Neuronal stem cell (in vitro differentiated cells): ENCODE measurements around the gene POLD4.

ENCODE experiments used
- DNase-seq: peaks from one replicate; pipeline ENCODE4 v3.0.0-alpha.2; 2013; ENCODE audit warnings: low spot score
- H2AFZ ChIP-seq: one replicate; pipeline ENCODE4 v1.6.1; 2013; ENCODE audit warnings: mild to moderate bottlenecking, low read length, inconsistent platforms
- H2AK5ac ChIP-seq: 2 replicates; pipeline ENCODE4 v1.6.1; 2013; ENCODE audit warnings: low read depth, mild to moderate bottlenecking, inconsistent platforms, low read length, moderate library complexity, mixed read lengths
- H2BK120ac ChIP-seq: 2 replicates; pipeline ENCODE4 v1.6.1; 2013; ENCODE audit warnings: low read depth, mild to moderate bottlenecking, inconsistent platforms, low read length, moderate library complexity, mixed read lengths
- H2BK12ac ChIP-seq: one replicate; pipeline ENCODE4 v1.6.1; 2013; ENCODE audit warnings: low read length, inconsistent platforms
- H2BK15ac ChIP-seq: 2 replicates; pipeline ENCODE4 v1.6.1; 2013; ENCODE audit warnings: mild to moderate bottlenecking, low read length, inconsistent platforms, mixed read lengths
- H2BK5ac ChIP-seq: one replicate; pipeline ENCODE4 v1.6.1; 2013; ENCODE audit warnings: inconsistent platforms, mild to moderate bottlenecking, low read length, moderate library complexity
- H3K14ac ChIP-seq: one replicate; pipeline ENCODE4 v1.6.1; 2013; ENCODE audit warnings: low read length, inconsistent platforms
- H3K18ac ChIP-seq: 2 replicates; pipeline ENCODE4 v1.6.1; 2013; ENCODE audit warnings: low read length, inconsistent platforms
- H3K23ac ChIP-seq: 2 replicates; pipeline ENCODE4 v1.6.1; 2013; ENCODE audit warnings: low read depth, mild to moderate bottlenecking, mixed read lengths, low read length, inconsistent platforms; ENCODE audit not compliant: poor library complexity
- H3K27ac ChIP-seq: replicated peaks from 3 replicates; pipeline ENCODE4 v1.5.1; 2013; ENCODE audit warnings: low read length, inconsistent platforms
- H3K27me3 ChIP-seq, 3 experiments: 2 replicates each; pipeline ENCODE4 v1.6.1; 2013; ENCODE audit warnings: low read length in 3 of 3, mild to moderate bottlenecking in 2 of 3, inconsistent platforms in 1 of 3, low read depth in 1 of 3, mixed read lengths in 1 of 3, moderate library complexity in 1 of 3; ENCODE audit not compliant: control insufficient read depth in 3 of 3, insufficient read depth in 3 of 3
- H3K36me3 ChIP-seq, 2 donors: replicated peaks in 1 of 2; 2 replicates each; pipeline ENCODE4 v1.6.1; 2013; ENCODE audit warnings: low read length in 2 of 2; ENCODE audit not compliant: control insufficient read depth in 2 of 2, insufficient read depth in 2 of 2
- H3K4ac ChIP-seq: 2 replicates; pipeline ENCODE4 v1.6.1; 2013; ENCODE audit warnings: inconsistent platforms, mild to moderate bottlenecking, low read length, moderate library complexity
- H3K4me1 ChIP-seq, 2 donors: 1 replicate in 1 of 2; 2 replicates in 1 of 2; pipeline ENCODE4 v1.6.1; 2013; ENCODE audit warnings: low read length in 2 of 2, low read depth in 1 of 2; ENCODE audit not compliant: control insufficient read depth in 2 of 2, insufficient read depth in 1 of 2
- H3K4me2 ChIP-seq: one replicate; pipeline ENCODE4 v1.6.1; 2013; ENCODE audit warnings: mild to moderate bottlenecking, low read length, inconsistent platforms; ENCODE audit not compliant: insufficient read depth, poor library complexity, severe bottlenecking
- H3K4me3 ChIP-seq, 2 donors: 2 replicates each; pipeline ENCODE4 v1.5.1; 2013; ENCODE audit warnings: low read length in 2 of 2, mild to moderate bottlenecking in 2 of 2, inconsistent platforms in 1 of 2, moderate library complexity in 1 of 2
- H3K79me1 ChIP-seq: one replicate; pipeline ENCODE4 v1.6.1; 2013; ENCODE audit warnings: low read depth, mild to moderate bottlenecking, inconsistent platforms, low read length, moderate library complexity
- H3K9ac ChIP-seq: one replicate; pipeline ENCODE4 v1.6.1; 2013; ENCODE audit warnings: mild to moderate bottlenecking, low read depth, low read length, inconsistent platforms; ENCODE audit not compliant: poor library complexity
- H3K9me3 ChIP-seq, 2 donors: replicated peaks in 1 of 2; 2 replicates each; pipeline versions ENCODE3 to v1.6.1; 2013; ENCODE audit warnings: low read length in 2 of 2, mild to moderate bottlenecking in 2 of 2, inconsistent platforms in 1 of 2, low read depth in 1 of 2, mixed read lengths in 1 of 2, moderate library complexity in 1 of 2; ENCODE audit not compliant: control insufficient read depth in 2 of 2, insufficient read depth in 1 of 2
- H4K8ac ChIP-seq: one replicate; pipeline ENCODE4 v1.6.1; 2013; ENCODE audit warnings: low read depth, mild to moderate bottlenecking, inconsistent platforms, low read length, moderate library complexity
- H4K91ac ChIP-seq: one replicate; pipeline ENCODE4 v1.6.1; 2013; ENCODE audit warnings: low read length, low read depth, mild to moderate bottlenecking, inconsistent platforms; ENCODE audit not compliant: poor library complexity
- WGBS, 2 donors: extraction: QIAGEN DNeasy Blood & Tissue Kit; methylation state at CpG; one replicate each; pipeline ENCODE4 v1.1.7; 2013; ENCODE audit warnings: missing lambda C conversion rate in 2 of 2, mixed read lengths in 1 of 2; ENCODE audit not compliant: insufficient read length in 2 of 2, insufficient replicate concordance in 1 of 2; ENCODE audit errors: extremely low coverage in 2 of 2; 5-methylcytosine and 5-hydroxymethylcytosine counted together

POLD4 gene

GRCh38 chr11:67355794-67356386 lies 2.5 kb upstream of the POLD4 start:
- Histone ChIP-seq H3K27ac (no peak overlapping the region), H2BK120ac (peak overlapping the region; percentile 2)

GRCh38 chr11:67355023-67355793 lies 1.9 kb upstream of the POLD4 start:
- Histone ChIP-seq H3K4ac (no peak overlapping the region), H3K18ac (peak overlapping the region; percentile 34), H2AK5ac (peak overlapping the region; percentile 91), H3K14ac (peak overlapping the region; percentile 60), H4K8ac (no peak overlapping the region), H2AFZ (no peak overlapping the region), H4K91ac (peak overlapping the region; percentile 50), H3K23ac (peak overlapping the region; percentile 8), H2BK12ac (no peak overlapping the region), H2BK5ac (peak overlapping the region; percentile 82), H3K27ac (peak overlapping the region; percentile 40), H2BK15ac (peak overlapping the region; percentile 79), H3K4me3 (peak overlapping the region in 1 of 2 donors; percentile 7), H3K4me1 (peaks cover 22 to 26% of the 10 kb centered on the region in 2 donors), H2BK120ac (peak overlapping the region; percentile 5), H3K9ac (peak overlapping the region; percentile 9), H3K4me2 (no peak overlapping the region), H3K79me1 (peaks cover 1% of the 10 kb centered on the region), H3K36me3 (no peaks in the 10 kb centered on the region), H3K27me3 (no peaks in the 10 kb centered on the region), H3K9me3 (no peaks in the 10 kb centered on the region)
- no peak for DNase-seq
- WGBS, 2 donors = no CpG with 5 or more reads among the region's 11 CpGs

More at GRCh38 chr11:67355794-67356386, 2.5 kb upstream of the POLD4 start:
- peaks cover 1% of the 10 kb centered on the region for H3K79me1 ChIP-seq
- no peaks in the 10 kb centered on the region for H3K36me3 ChIP-seq
- no peak overlapping the region for H3K18ac ChIP-seq
- H3K14ac ChIP-seq = no peak overlapping the region
- H2AK5ac ChIP-seq = peak overlapping the region; percentile 91
- H3K9me3 ChIP-seq = no peaks in the 10 kb centered on the region
- peak overlapping the region; percentile 82 for H2BK5ac ChIP-seq
- H4K91ac ChIP-seq = peak overlapping the region; percentile 48
- no peak overlapping the region for H3K9ac ChIP-seq
- no peak overlapping the region for H3K4ac ChIP-seq
- no peak for DNase-seq
- WGBS, 2 donors = no CpG with 5 or more reads among the region's 4 CpGs
- no peak overlapping the region for H3K4me2 ChIP-seq
- peak overlapping the region; percentile 79 for H2BK15ac ChIP-seq
- H3K4me1 ChIP-seq = peaks cover 22 to 26% of the 10 kb centered on the region in 2 donors
- H3K4me3 ChIP-seq = peak overlapping the region in 1 of 2 donors; percentile 7
- peak overlapping the region; percentile 0 for H2BK12ac ChIP-seq
- H4K8ac ChIP-seq = no peak overlapping the region
- no peak overlapping the region for H3K23ac ChIP-seq
- H3K27me3 ChIP-seq = no peaks in the 10 kb centered on the region
- H2AFZ ChIP-seq = no peak overlapping the region

GRCh38 chr11:67354075-67355022 lies 1.0 kb upstream of the POLD4 start:
- Histone ChIP-seq H2AK5ac (peak overlapping the region; percentile 91), H3K18ac (peak overlapping the region; percentile 44), H2BK15ac (peak overlapping the region; percentile 79), H3K4me1 (peaks cover 22 to 26% of the 10 kb centered on the region in 2 donors), H3K14ac (peak overlapping the region; percentile 60), H3K27me3 (no peaks in the 10 kb centered on the region), H3K23ac (peak overlapping the region; percentile 8), H3K27ac (peak overlapping the region; percentile 80), H2BK12ac (peak overlapping the region; percentile 59), H3K79me1 (peaks cover 1% of the 10 kb centered on the region), H2BK5ac (peak overlapping the region; percentile 82), H3K4ac (no peak overlapping the region), H3K9ac (peak overlapping the region; percentile 75), H3K9me3 (no peaks in the 10 kb centered on the region), H3K36me3 (no peaks in the 10 kb centered on the region), H3K4me2 (peak overlapping the region; percentile 69), H2BK120ac (peak overlapping the region; percentile 5), H2AFZ (peak overlapping the region; percentile 97), H3K4me3 (peak overlapping the region; percentile 68 to 70), H4K8ac (no peak overlapping the region), H4K91ac (peak overlapping the region; percentile 50)
- WGBS, 2 donors = no CpG with 5 or more reads among the region's 8 CpGs
- no peak for DNase-seq
